GM18507 (cell line): Measurements from ENCODE around the gene IGF2BP2.
"Not testable (repeated sequence)": the region's sequence is repeated elsewhere in the genome, so short reads cannot be mapped to it uniquely, and the experiment has no call there.

Experiments
- DNase-seq: peaks from one replicate; pipeline ENCODE4 v3.0.0; 2011; ENCODE audit warnings: low read depth; ENCODE audit not compliant: insufficient read length; ENCODE audit errors: extremely low spot score
- FAIRE-seq: peaks from 2 replicates; lab custom pipeline; 2011; peaks lifted over from hg19 to GRCh38; lab: Jason Lieb, UNC

The IGF2BP2 gene

GRCh38 chr3:185825006-185825638 is at the start of gene IGF2BP2:
Gene IGF2BP2 (minus strand): TSS chr3:185825042. CDS start chr3:185824960, 82 bp downstream.
- no peak for DNase-seq

GRCh38 chr3:185874119-185874518 is 49.3 kb upstream of the IGF2BP2 start:
- DNase-seq (no peak), FAIRE-seq (no peak)

More at GRCh38 chr3:185825006-185825638, at the start of gene IGF2BP2:
- FAIRE-seq, result no peak

- DNase-seq (no peak), FAIRE-seq (no peak)
Measured at GRCh38 chr3:185867650-185868049, 42.8 kb upstream of the IGF2BP2 start.

- DNase-seq (no peak), FAIRE-seq (no peak)
Measured at GRCh38 chr3:185866995-185867394, 42.2 kb upstream of the IGF2BP2 start.

- FAIRE-seq (no peak), DNase-seq (no peak)
Measured at GRCh38 chr3:185866555-185866954, 41.7 kb upstream of the IGF2BP2 start.

- DNase-seq, result no peak
- FAIRE-seq, result no peak
Measured at GRCh38 chr3:185865247-185865646, 40.4 kb upstream of the IGF2BP2 start.

GRCh38 chr3:185864767-185865166 is 39.9 kb upstream of the IGF2BP2 start:
- FAIRE-seq (no peak), DNase-seq (no peak)

- DNase-seq (no peak), FAIRE-seq (no peak)
Measured at GRCh38 chr3:185862920-185863319, 38.1 kb upstream of the IGF2BP2 start.

GRCh38 chr3:185859294-185859972 is 34.6 kb upstream of the IGF2BP2 start:
- DNase-seq (no peak), FAIRE-seq (no peak)

- FAIRE-seq (no peak), DNase-seq (no peak)
Measured at GRCh38 chr3:185858502-185859225, 33.8 kb upstream of the IGF2BP2 start.

GRCh38 chr3:185857208-185857607 is 32.4 kb upstream of the IGF2BP2 start:
- FAIRE-seq (no peak), DNase-seq (no peak)

GRCh38 chr3:185856652-185857051 is 31.8 kb upstream of the IGF2BP2 start:
- no peak for FAIRE-seq
- no peak for DNase-seq

GRCh38 chr3:185853771-185854170 is 28.9 kb upstream of the IGF2BP2 start:
- not testable (repeated sequence) for FAIRE-seq, DNase-seq

GRCh38 chr3:185852635-185853034 is 27.8 kb upstream of the IGF2BP2 start:
- FAIRE-seq (no peak), DNase-seq (no peak)

GRCh38 chr3:185851959-185852358 is 27.1 kb upstream of the IGF2BP2 start:
- DNase-seq (no peak), FAIRE-seq (no peak)

- no peak for FAIRE-seq
- no peak for DNase-seq
Measured at GRCh38 chr3:185851046-185851445, 26.2 kb upstream of the IGF2BP2 start.

- no peak for FAIRE-seq
- DNase-seq, result no peak
Measured at GRCh38 chr3:185847506-185847905, 22.7 kb upstream of the IGF2BP2 start.

GRCh38 chr3:185846037-185846436 is 21.2 kb upstream of the IGF2BP2 start:
- FAIRE-seq, result no peak
- no peak for DNase-seq

- no peak for FAIRE-seq
- no peak for DNase-seq
Measured at GRCh38 chr3:185844051-185844450, 19.2 kb upstream of the IGF2BP2 start.

- no peak for DNase-seq
- FAIRE-seq, result no peak
Measured at GRCh38 chr3:185843635-185844034, 18.8 kb upstream of the IGF2BP2 start.

GRCh38 chr3:185843126-185843525 is 18.3 kb upstream of the IGF2BP2 start:
- no peak for FAIRE-seq

More at GRCh38 chr3:185843126-185843525, 18.3 kb upstream of the IGF2BP2 start:
- no peak for DNase-seq
